HEK293T (cell line): ENCODE results near the gene HBQ1.

Experiments used
- ARNT ChIP-seq: fragments of 450-650 bp; IDR thresholded peaks from 2 replicates; pipeline ENCODE4 v1.6.1; 2017; ENCODE audit warnings: mild to moderate bottlenecking
- BHLHE40 ChIP-seq: fragments of 450-650 bp; IDR thresholded peaks from 2 replicates; pipeline ENCODE4 v1.6.1; 2016; ENCODE audit warnings: mild to moderate bottlenecking, moderate library complexity, borderline replicate concordance
- CTBP1 ChIP-seq: fragments of 450-650 bp; IDR thresholded peaks from 2 replicates; pipeline ENCODE4 v1.6.1; 2016; ENCODE audit warnings: borderline replicate concordance
- ELF4 ChIP-seq: fragments of 450-650 bp; IDR thresholded peaks from 2 replicates; pipeline ENCODE4 v1.6.1; 2017; ENCODE audit warnings: antibody characterized with exemption
- FOXA1 ChIP-seq: fragments of 450-650 bp; IDR thresholded peaks from 2 replicates; pipeline ENCODE4 v1.6.1; 2016; ENCODE audit warnings: mild to moderate bottlenecking
- FOXM1 ChIP-seq: fragments of 450-650 bp; IDR thresholded peaks from 2 replicates; pipeline ENCODE4 v1.6.1; 2017; ENCODE audit warnings: mild to moderate bottlenecking, borderline replicate concordance
- HDGF ChIP-seq: fragments of 450-650 bp; IDR thresholded peaks from 2 replicates; pipeline ENCODE4 v1.6.1; 2017; ENCODE audit warnings: antibody characterized with exemption, borderline replicate concordance
- LEF1 ChIP-seq: fragments of 450-650 bp; IDR thresholded peaks from 2 replicates; pipeline ENCODE4 v1.6.1; 2017; ENCODE audit warnings: mild to moderate bottlenecking, borderline replicate concordance
- SP1 ChIP-seq: fragments of 450-650 bp; IDR thresholded peaks from 2 replicates; pipeline ENCODE4 v1.6.1; 2017
- SUZ12 ChIP-seq: fragments of 450-650 bp; IDR thresholded peaks from 2 replicates; pipeline ENCODE4 v1.6.1; 2016; ENCODE audit warnings: mild to moderate bottlenecking
- TF ChIP-seq, protein P1 (sequence below): fragments of 450-650 bp; IDR thresholded peaks from 2 replicates; pipeline ENCODE4 v1.6.1; 2016

DNA sequence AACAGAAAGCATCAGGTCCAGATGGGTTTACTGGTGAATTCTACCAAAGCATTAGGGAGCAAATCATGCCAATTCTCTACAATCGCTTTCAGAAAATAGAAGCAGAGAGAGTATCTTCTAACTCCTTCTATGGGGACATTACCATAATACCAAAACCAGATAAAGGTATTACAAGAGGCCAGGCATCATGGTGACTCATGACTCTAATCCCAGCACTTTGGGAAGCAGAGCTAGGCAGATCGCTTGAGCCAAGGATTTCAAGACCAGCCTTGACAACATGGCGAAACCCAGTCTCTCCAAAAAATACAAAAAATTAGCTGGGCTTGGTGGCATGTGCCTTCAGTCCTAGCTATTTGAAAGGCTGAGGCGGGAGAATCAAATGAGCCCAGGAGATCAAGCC, 23.0 kb downstream of the HBQ1 start:
- TF ChIP-seq BHLHE40 (no peak), SP1 (no peak), ELF4 (no peak), LEF1 (no peak), FOXM1 (no peak), FOXA1 (no peak), ARNT (no peak), HDGF (no peak), CTBP1 (no peak), SUZ12 (no peak)
- TF ChIP-seq, protein P1, sequence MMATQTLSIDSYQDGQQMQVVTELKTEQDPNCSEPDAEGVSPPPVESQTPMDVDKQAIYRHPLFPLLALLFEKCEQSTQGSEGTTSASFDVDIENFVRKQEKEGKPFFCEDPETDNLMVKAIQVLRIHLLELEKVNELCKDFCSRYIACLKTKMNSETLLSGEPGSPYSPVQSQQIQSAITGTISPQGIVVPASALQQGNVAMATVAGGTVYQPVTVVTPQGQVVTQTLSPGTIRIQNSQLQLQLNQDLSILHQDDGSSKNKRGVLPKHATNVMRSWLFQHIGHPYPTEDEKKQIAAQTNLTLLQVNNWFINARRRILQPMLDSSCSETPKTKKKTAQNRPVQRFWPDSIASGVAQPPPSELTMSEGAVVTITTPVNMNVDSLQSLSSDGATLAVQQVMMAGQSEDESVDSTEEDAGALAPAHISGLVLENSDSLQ, result no peak
